T-helper 2 cell treated with Interferon-gamma antibody and Interleukin-4, amounts not matched to agents 5 μg/mL and 100 μg/mL, for 36 hours (primary cell): ENCODE data around the gene ST6GAL1.

ENCODE experiments used
- DNase-seq: peaks from one replicate; pipeline ENCODE4 v3.0.0; 2021; ENCODE audit warnings: low spot score
- H3K27ac Mint-ChIP-seq: one replicate; pipeline ENCODE4 v1.8.0; 2021; ENCODE audit warnings: mild to moderate bottlenecking, mixed read lengths
- H3K27me3 Mint-ChIP-seq: one replicate; pipeline ENCODE4 v1.8.0; 2021; ENCODE audit warnings: low read depth, mixed read lengths
- H3K36me3 Mint-ChIP-seq: one replicate; pipeline ENCODE4 v1.8.0; 2021; ENCODE audit warnings: low read depth, mixed read lengths
- H3K4me1 Mint-ChIP-seq: one replicate; pipeline ENCODE4 v1.8.0; 2021; ENCODE audit warnings: low read depth, mixed read lengths
- H3K4me3 Mint-ChIP-seq: one replicate; pipeline ENCODE4 v1.8.0; 2022; ENCODE audit warnings: mild to moderate bottlenecking, moderate library complexity, mixed read lengths
- H3K9me3 Mint-ChIP-seq: one replicate; pipeline ENCODE4 v1.8.0; 2021; ENCODE audit warnings: mixed read lengths

ST6GAL1 gene

DNA sequence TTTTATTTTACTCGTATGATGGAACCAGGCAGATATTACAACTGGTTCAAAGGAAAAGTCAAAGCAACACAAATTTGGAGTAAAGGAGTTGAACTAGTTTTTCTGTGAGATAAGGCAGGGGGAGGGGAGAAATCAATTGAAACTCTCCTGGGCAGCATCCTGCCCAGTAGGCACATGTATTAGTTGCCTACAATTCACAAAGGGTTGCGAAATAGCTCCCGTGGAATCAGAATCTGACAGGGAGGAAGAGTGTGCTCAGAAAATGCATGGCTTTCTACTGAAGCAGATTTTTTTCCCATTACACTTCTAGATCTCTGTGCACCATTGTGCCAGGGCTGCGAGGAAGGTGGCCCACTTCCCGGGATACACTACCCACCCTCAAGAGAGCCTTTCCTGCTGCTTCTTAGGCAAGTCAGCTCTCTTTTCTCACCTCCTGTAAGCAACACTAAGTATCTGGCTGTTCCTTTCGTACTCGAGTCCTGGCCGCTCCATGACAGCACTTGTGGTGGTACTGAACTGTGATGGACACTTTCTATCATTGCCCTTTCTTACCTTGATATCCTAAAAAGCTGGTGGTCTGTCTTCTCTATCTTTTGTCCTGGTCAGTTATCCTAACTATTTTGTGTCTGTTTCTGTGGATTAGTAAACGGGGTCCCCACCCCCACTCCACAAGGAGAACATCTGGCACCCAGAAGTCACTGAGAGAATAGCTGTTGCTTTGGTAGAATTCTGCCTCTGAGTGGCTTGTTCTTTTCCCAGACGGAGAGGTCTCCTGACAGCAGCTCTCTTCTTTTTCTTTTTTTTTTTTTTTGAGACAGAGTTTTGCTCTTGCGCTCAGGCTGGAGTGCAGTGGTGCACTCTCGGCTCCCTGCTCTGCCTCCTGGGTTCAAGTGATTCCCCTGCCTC, 134.1 kb downstream of the ST6GAL1 start:
- Mint-ChIP-seq H3K4me1 (peaks cover 53% of the 10 kb centered on the region), H3K9me3 (no peaks in the 10 kb centered on the region), H3K4me3 (no peak overlapping the region), H3K36me3 (peaks cover 66% of the 10 kb centered on the region), H3K27me3 (no peaks in the 10 kb centered on the region), H3K27ac (peak overlapping the region; percentile 80)
- DNase-seq: no peak

DNA sequence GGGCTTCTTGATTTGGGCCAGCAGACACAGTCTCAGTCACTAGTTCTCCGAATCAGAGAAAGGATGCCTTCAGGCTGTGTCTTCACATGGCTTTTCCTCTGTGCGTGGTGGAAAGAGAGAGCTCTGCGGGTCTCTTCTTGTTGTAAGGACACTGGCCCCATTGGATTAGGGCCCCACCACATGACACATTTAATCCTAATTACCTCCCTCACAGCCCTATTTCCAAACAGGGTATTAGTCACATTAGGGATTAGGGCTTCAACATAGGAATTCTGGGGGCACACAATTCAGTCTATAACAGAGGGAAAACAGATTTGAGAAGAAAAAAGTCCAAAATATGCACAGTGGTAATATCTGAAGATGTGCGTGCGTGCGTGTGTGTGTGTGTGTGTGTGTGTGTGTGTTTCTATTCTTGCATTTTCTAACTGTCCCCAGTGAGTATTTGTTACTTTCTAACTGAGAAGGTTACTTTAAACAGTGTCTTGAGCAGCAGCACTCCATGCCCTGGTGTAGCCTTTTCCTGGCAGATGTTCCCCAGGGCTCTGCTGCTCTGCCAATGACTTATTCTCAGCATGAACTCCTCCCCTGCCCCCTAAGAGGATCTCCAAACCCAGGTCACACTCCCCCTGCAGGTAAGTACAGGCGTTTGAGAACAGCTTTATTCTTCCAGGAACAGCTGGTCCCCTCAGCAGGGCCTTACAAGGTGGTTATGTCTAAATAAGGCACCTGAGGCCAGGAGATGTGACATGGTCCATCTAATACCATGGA, 136.1 kb downstream of the ST6GAL1 start:
- Mint-ChIP-seq H3K4me3 (no peak overlapping the region), H3K9me3 (no peaks in the 10 kb centered on the region), H3K27me3 (no peaks in the 10 kb centered on the region), H3K4me1 (peaks cover 44% of the 10 kb centered on the region), H3K27ac (no peak overlapping the region), H3K36me3 (peaks cover 64% of the 10 kb centered on the region)
- no peak for DNase-seq

DNA sequence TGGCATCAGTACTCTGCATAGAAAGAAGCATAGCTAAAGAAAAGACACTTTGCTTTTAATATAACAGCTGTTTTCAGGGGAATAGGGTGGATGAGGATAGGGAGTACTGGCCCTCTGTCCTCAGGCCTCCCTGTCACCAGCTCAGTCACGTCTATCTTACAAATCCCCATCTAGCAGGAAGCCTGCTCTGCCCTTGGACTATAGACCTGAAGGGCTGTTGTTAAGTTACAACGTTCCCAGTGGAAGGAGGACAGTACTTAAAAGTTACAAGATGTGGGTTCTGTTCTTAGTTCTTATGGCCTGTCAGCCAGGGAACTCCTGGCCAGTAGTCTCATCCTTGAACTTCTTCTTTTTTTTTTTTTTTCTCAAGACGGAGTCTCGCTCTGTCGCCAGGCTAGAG, 138.5 kb downstream of the ST6GAL1 start:
- no peak overlapping the region for H3K4me3 Mint-ChIP-seq
- H3K27ac Mint-ChIP-seq: no peak overlapping the region
- peaks cover 60% of the 10 kb centered on the region for H3K36me3 Mint-ChIP-seq

DNA sequence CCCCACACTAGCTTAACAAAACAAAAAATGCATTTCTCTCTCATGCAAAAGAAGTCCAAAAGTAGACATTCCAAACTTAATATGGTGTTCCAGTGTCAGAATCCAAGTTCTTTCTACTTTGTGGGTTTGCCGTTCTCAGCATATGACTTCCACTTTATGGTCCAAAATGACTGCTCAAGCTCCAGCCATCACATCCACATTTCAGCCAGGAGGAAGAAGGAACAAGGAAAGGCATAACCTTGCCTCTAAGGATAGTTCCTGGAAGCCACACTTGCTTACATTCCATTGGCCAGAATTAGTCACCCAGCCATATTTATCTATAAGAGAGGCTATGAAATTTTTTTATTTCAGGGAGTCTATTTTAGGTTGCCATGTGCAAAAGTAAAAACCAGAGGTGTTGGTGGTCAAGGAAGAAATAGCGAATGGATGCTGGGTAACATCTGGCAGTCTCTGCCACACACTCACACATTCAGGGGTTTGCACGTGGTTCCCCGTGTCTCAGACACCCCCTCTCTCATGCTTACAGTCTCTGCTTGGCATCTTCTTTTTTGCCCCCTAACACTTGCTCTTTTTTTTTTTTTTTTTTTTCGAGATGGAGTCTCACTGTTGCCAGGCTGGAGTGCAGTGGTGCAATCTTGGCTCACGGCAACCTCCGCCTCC, 139.7 kb downstream of the ST6GAL1 start:
- no peaks in the 10 kb centered on the region for H3K9me3 Mint-ChIP-seq
- H3K36me3 Mint-ChIP-seq: peaks cover 61% of the 10 kb centered on the region
- no peaks in the 10 kb centered on the region for H3K27me3 Mint-ChIP-seq
- H3K4me1 Mint-ChIP-seq: peaks cover 15% of the 10 kb centered on the region
- no peak overlapping the region for H3K27ac Mint-ChIP-seq
- no peak for DNase-seq
- no peak overlapping the region for H3K4me3 Mint-ChIP-seq

More for the DNA sequence above, 138.5 kb downstream of the ST6GAL1 start:
- DNase-seq: no peak
- Mint-ChIP-seq H3K9me3 (no peaks in the 10 kb centered on the region), H3K4me1 (peaks cover 24% of the 10 kb centered on the region), H3K27me3 (no peaks in the 10 kb centered on the region)

DNA sequence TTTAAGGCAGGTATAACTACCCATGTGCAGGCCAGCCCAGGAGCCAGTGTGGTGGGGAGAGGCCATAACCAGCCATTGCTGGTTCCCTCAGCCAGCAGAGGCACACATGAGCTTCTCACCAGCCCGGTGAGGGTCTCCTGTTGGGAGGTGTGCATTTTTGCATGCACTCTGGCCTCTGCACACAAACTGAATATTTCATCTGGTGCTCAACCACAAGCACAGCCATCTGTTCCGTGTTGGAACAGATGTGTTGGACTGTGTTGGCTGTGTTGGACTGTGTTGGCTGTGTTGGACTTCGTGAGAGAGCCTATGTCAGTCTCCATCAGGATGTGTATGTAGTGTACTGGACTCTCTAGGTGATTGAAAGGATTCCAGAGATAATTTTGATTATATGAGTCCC, 141.8 kb downstream of the ST6GAL1 start:
- Mint-ChIP-seq H3K4me3 (no peak overlapping the region), H3K36me3 (peaks cover 68% of the 10 kb centered on the region), H3K27ac (no peak overlapping the region), H3K27me3 (no peaks in the 10 kb centered on the region), H3K4me1 (peaks cover 6% of the 10 kb centered on the region), H3K9me3 (no peaks in the 10 kb centered on the region)
- no peak for DNase-seq

DNA sequence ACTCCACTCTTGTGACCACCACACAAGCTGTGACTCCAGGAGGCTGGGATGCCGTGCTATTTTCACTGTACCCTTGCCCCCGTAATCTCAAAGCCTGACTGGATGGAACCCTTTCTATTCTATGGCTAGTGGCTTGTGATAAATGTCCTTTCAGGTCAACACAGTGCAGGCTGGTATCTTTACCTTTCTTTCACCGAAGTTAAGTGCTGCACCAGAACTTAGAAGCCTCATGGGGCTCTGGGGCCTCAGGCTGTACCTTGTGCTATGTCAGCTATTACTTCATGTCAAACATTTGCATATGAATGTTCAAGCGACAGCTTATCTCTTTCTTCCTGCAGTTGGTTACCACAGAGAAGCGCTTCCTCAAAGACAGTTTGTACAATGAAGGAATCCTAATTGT, 142.2 kb downstream of the ST6GAL1 start:
- no peaks in the 10 kb centered on the region for H3K9me3 Mint-ChIP-seq
- H3K4me1 Mint-ChIP-seq: peaks cover 6% of the 10 kb centered on the region
- no peak overlapping the region for H3K4me3 Mint-ChIP-seq
- no peak for DNase-seq
- no peaks in the 10 kb centered on the region for H3K27me3 Mint-ChIP-seq
- H3K27ac Mint-ChIP-seq: no peak overlapping the region
- peaks cover 67% of the 10 kb centered on the region for H3K36me3 Mint-ChIP-seq

DNA sequence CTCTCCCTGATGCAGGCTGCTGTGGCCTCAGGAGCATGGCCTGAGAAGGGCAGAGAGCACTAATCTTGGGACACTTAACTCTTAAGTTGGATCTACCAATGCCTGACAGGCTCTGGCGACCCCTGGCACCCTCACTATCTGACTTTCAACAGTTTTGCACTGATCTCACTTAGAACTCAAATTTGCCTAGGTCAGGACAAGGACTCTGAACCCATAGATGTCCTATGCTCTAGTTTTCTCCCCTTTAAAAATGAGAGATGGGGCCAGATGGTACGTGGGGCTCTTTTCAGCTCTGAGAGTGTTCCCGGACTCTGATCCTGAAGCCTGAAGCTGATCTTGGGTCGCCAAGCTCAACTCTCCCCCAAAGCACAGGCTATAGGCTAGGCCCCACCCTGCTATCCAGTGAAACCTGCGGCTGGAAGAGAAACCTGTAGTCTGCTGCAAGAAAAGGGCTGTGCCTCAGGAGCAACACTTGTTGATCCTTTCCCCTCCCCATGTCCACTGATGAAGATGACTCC, 143.3 kb downstream of the ST6GAL1 start:
- H3K36me3 Mint-ChIP-seq: peaks cover 68% of the 10 kb centered on the region
- no peak for DNase-seq
- H3K4me1 Mint-ChIP-seq: peaks cover 3% of the 10 kb centered on the region
- H3K27me3 Mint-ChIP-seq: no peaks in the 10 kb centered on the region
- H3K9me3 Mint-ChIP-seq: no peaks in the 10 kb centered on the region
- no peak overlapping the region for H3K27ac Mint-ChIP-seq
- H3K4me3 Mint-ChIP-seq: no peak overlapping the region

DNA sequence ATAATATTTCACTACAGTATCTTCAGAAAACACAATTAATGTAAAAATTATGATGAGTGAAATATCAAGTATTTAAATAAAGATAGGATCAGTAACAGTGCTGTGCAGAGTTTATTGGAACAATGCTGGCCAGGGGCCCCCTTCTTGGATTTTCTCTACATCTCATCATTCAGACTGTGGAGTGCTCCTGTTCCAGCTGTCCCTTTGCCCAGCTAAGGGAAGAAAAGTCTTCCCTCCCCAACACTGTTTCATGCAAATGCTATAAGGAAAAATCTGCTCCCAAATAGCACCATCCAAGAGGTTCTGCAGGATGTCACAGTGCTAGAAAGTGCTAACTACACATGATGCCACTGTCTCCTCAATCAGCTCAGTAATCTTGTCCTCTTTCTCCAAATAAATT, 144.5 kb downstream of the ST6GAL1 start:
- H3K4me3 Mint-ChIP-seq: no peak overlapping the region
- no peak for DNase-seq
- peaks cover under 1% of the 10 kb centered on the region for H3K4me1 Mint-ChIP-seq
- H3K27ac Mint-ChIP-seq: no peak overlapping the region
- no peaks in the 10 kb centered on the region for H3K27me3 Mint-ChIP-seq
- H3K9me3 Mint-ChIP-seq: no peaks in the 10 kb centered on the region
- peaks cover 63% of the 10 kb centered on the region for H3K36me3 Mint-ChIP-seq

DNA sequence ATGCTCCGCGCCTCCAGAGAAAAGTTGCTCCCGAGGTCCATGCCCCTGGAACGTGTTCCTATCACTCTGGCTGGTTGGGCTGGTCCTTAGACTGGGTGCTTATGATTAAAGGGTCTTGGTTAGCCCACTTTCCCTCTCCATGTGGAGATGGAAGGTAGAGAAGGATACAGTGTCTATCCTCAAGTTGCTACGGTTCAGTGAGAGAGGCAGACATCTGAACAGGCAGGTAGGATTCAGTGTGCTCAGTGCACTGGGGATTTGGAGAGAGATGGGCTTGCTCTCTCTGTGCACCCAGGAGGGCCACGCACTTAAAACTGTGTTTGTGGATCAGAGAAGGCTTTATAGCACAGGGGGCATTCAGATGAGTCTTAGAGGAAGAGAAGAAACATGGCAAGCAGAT, 146.0 kb downstream of the ST6GAL1 start:
- Mint-ChIP-seq H3K4me3 (no peak overlapping the region), H3K4me1 (no peaks in the 10 kb centered on the region), H3K9me3 (no peaks in the 10 kb centered on the region), H3K27me3 (no peaks in the 10 kb centered on the region), H3K36me3 (peaks cover 56% of the 10 kb centered on the region), H3K27ac (no peak overlapping the region)
- DNase-seq: no peak

DNA sequence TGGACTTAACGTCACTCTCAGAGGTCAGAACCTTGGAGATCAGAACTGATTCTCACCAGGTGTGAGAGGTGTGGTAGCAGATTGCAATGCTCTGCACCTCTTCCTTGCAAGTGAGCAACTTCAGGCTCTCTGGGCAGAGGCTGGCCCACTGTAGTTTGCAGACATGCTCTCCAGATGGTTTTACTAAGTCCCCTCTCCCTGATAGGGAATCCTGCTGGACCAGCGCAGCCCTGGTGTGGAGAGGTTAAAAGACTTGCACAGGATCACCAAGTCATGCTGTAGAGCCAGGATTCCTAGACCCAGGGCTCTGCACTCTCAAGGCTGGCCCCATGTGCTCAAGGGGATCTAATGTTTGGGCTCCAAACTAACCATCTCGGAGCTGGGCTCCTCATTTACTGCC, 146.8 kb downstream of the ST6GAL1 start:
- no peak overlapping the region for H3K27ac Mint-ChIP-seq
- no peak for DNase-seq
- no peaks in the 10 kb centered on the region for H3K9me3 Mint-ChIP-seq
- no peak overlapping the region for H3K4me3 Mint-ChIP-seq
- H3K27me3 Mint-ChIP-seq: no peaks in the 10 kb centered on the region
- H3K36me3 Mint-ChIP-seq: peaks cover 56% of the 10 kb centered on the region
- no peaks in the 10 kb centered on the region for H3K4me1 Mint-ChIP-seq

DNA sequence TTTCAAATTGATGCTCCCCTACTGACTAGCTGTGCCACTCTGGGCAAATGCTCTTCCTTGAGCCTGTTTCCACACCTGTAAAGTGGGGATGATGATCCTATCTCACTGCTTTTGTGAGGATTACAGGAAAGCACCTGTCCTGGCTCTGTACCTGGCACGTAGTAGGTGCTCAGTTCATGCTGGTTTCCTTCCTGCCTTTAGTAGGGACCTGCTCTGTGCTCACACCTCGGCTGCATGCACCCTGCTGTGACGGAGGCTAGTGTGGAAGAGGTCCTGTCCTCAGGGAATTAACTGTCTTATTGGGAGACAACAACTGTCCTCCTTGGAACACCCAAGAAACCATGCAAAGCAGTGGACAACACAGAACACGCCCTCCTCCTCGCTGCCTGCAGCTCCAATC, 147.2 kb downstream of the ST6GAL1 start:
- H3K4me1 Mint-ChIP-seq: no peaks in the 10 kb centered on the region
- no peaks in the 10 kb centered on the region for H3K27me3 Mint-ChIP-seq
- no peak overlapping the region for H3K27ac Mint-ChIP-seq
- no peaks in the 10 kb centered on the region for H3K9me3 Mint-ChIP-seq
- DNase-seq: no peak
- H3K36me3 Mint-ChIP-seq: peaks cover 54% of the 10 kb centered on the region
- H3K4me3 Mint-ChIP-seq: no peak overlapping the region

DNA sequence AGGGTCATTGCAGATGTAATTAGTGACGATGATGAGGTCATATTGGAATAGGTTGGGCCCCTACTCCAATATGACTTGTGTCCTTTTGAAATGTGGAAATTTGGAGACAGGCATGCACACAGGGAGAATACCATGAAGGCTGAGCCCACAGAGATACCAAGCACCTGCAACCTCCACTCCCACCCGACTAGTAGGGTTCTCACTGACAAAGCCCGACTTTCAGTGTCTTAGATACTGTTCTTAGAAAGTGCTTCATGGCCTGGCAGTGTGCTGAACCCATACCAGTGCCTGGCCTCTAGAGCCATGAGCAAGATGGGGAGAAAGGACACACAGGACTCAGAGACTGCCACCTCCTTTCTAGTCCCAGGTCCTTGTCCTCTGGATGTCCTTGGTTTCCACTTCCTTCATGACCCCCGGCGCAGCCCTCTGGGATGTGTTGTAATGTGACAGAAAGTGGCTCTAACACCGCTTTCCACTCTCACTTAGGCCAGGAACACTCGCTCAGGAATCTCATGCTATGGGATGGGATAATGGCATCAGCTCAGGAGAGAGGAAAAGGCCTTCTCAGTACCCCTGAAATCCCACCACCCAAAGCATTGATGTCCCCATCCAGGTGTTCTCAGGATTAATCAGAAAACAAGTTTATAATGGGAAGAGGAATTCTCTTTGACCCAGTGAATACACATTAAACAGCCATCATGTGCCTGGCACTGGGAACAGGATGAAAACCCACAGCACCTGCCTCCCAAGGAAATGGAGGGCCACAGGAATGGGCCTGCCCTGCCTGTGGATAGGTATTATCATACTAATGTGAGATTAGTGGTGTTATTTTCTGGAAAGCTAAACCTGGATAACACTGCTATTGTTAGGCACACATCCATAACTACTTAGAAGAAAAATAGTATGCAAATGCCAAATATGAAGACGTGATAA, 149.0 kb downstream of the ST6GAL1 start:
- Mint-ChIP-seq H3K4me3 (no peak overlapping the region), H3K4me1 (peaks cover under 1% of the 10 kb centered on the region), H3K27me3 (no peaks in the 10 kb centered on the region), H3K9me3 (no peaks in the 10 kb centered on the region), H3K36me3 (peaks cover 40% of the 10 kb centered on the region), H3K27ac (no peak overlapping the region)
- no peak for DNase-seq

DNA sequence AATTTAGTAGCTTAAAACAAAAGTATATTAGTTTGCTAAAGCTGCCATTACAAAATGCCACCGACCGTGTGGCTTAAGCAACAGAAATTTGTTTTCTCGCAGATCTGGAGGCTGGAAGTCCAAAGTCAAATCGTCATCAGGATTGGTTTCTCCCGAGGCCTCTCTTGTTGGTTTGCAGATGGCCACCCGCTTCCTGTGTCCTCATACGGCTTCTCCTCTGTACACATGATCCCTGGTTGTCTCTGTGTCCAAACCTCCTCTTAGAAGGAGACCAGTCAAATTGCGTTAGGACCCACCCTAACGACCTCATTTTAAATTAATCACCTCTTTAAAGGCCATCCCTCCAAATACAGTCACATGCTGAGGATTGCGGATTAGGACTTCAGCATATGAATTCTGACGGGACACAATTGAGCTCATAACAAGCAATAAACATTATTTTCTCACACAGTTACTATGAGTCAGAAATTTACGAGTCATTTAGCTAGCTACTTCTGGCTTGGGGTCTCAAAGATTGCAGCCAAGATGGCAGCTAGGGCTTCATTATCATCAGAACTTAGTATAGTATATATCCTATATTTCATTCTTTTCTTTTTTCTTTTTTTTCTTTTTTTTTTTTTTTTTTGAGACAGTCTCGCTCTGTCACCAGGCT, 150.6 kb downstream of the ST6GAL1 start:
- H3K36me3 Mint-ChIP-seq: peaks cover 27% of the 10 kb centered on the region
- no peak for DNase-seq
- H3K4me1 Mint-ChIP-seq: peaks cover 6% of the 10 kb centered on the region
- no peaks in the 10 kb centered on the region for H3K9me3 Mint-ChIP-seq
- no peak overlapping the region for H3K27ac Mint-ChIP-seq
- no peaks in the 10 kb centered on the region for H3K27me3 Mint-ChIP-seq
- H3K4me3 Mint-ChIP-seq: no peak overlapping the region
